ENCODE results near the gene SMC1A.

The SMC1A gene

GRCh38 chrX:53440101-53440500 lies 17.6 kb upstream of the SMC1A start:
- no peaks in the 10 kb centered on the region for H3K79me2 ChIP-seq (ENCODE audit: control insufficient read depth, insufficient read depth, low read length, poor library complexity)
- H4K8ac ChIP-seq (ENCODE audit: low read depth, low read length), result no peak overlapping the region
- H3K14ac ChIP-seq (ENCODE audit: low read length), result no peak overlapping the region
- H4K12ac ChIP-seq (ENCODE audit: low read depth, low read length), result no peak overlapping the region
- peaks cover 1 to 5% of the 10 kb centered on the region in 2 experiments for H3K4me1 ChIP-seq (ENCODE audit: control insufficient read depth in 1 of 2, insufficient read depth in 2 of 2, low read length in 2 of 2)
- no peak overlapping the region for H2BK12ac ChIP-seq (ENCODE audit: low read length)
- H3K79me1 ChIP-seq (ENCODE audit: low read length), result no peaks in the 10 kb centered on the region
- no peak for DNase-seq
- whole genome bisulfite sequencing (ENCODE audit: extremely low coverage, insufficient coverage, insufficient read length), result no CpG with 5 or more reads among the region's 5 CpGs
- no peaks in the 10 kb centered on the region for H3K36me3 ChIP-seq (ENCODE audit: control insufficient read depth in 1 of 2, insufficient read depth in 2 of 2, low read length in 2 of 2)
- H3K9me3 ChIP-seq (ENCODE audit: insufficient read depth, low read depth, low read length), result no peaks in the 10 kb centered on the region
- no peak overlapping the region for H3K23ac ChIP-seq (ENCODE audit: low read length)
- no peak overlapping the region for H3K4ac ChIP-seq (ENCODE audit: low read depth, low read length)
- no peak overlapping the region for H2AFZ ChIP-seq (ENCODE audit: insufficient read depth, low read length, poor library complexity)
- no peak overlapping the region for H3K18ac ChIP-seq (ENCODE audit: low read length)
- H2BK5ac ChIP-seq (ENCODE audit: low read depth, low read length, poor library complexity), result no peak overlapping the region
- H3K4me2 ChIP-seq (ENCODE audit: low read length), result no peak overlapping the region
- no peaks in the 10 kb centered on the region for H3K27me3 ChIP-seq (ENCODE audit: insufficient read depth, low read length)
- no peak overlapping the region for H2BK120ac ChIP-seq (ENCODE audit: insufficient read depth, low read length, poor library complexity)
- no peak overlapping the region for H4K91ac ChIP-seq (ENCODE audit: low read depth, low read length)
- H3K9ac ChIP-seq (ENCODE audit: low read length), result no peak overlapping the region
- no peak overlapping the region for H3K27ac ChIP-seq (ENCODE audit: low read depth, low read length)
- H3K4me3 ChIP-seq (ENCODE audit: low read depth, low read length), result no peak overlapping the region
- no peak overlapping the region for H2AK5ac ChIP-seq (ENCODE audit: low read length)

DNA sequence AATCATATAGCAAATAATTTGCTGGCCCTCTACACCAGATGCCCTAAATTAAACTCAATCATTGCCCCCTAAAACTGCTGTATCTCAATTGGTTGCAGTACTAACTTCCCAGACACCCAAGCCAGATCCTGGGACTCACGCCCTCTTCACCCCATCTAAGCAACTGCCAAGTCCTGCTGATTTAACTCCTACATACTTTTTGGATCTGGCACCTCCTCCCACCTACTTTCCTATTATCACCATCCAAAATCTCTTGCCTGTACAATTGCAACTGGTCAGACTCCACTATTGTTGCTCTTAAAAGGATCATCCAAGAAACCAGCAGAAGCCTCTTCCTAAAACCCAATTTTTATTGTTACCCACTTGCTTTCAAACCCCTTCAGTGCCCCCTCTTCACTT lies 16.4 kb upstream of the SMC1A start:
- H3K14ac ChIP-seq (ENCODE audit: low read length), result no peak overlapping the region
- H2BK5ac ChIP-seq (ENCODE audit: low read depth, low read length, poor library complexity), result no peak overlapping the region
- H2AFZ ChIP-seq (ENCODE audit: insufficient read depth, low read length, poor library complexity), result no peak overlapping the region
- H3K4me1 ChIP-seq (ENCODE audit: control insufficient read depth in 1 of 2, insufficient read depth in 2 of 2, low read length in 2 of 2), result peaks cover 1 to 5% of the 10 kb centered on the region in 2 experiments
- no peak overlapping the region for H3K4ac ChIP-seq (ENCODE audit: low read depth, low read length)
- no peak overlapping the region for H3K4me3 ChIP-seq (ENCODE audit: low read depth, low read length)
- no peaks in the 10 kb centered on the region for H3K79me1 ChIP-seq (ENCODE audit: low read length)
- no peak overlapping the region for H2BK120ac ChIP-seq (ENCODE audit: insufficient read depth, low read length, poor library complexity)
- H2BK12ac ChIP-seq (ENCODE audit: low read length), result no peak overlapping the region
- no peak overlapping the region for H3K23ac ChIP-seq (ENCODE audit: low read length)
- H3K4me2 ChIP-seq (ENCODE audit: low read length), result no peak overlapping the region
- H3K27ac ChIP-seq (ENCODE audit: low read depth, low read length), result no peak overlapping the region
- no peak overlapping the region for H3K18ac ChIP-seq (ENCODE audit: low read length)
- H2AK5ac ChIP-seq (ENCODE audit: low read length), result no peak overlapping the region
- H4K8ac ChIP-seq (ENCODE audit: low read depth, low read length), result no peak overlapping the region
- no peak overlapping the region for H4K91ac ChIP-seq (ENCODE audit: low read depth, low read length)
- peaks cover 3% of the 10 kb centered on the region for H3K79me2 ChIP-seq (ENCODE audit: control insufficient read depth, insufficient read depth, low read length, poor library complexity)
- no peaks in the 10 kb centered on the region for H3K9me3 ChIP-seq (ENCODE audit: insufficient read depth, low read depth, low read length)
- no peaks in the 10 kb centered on the region for H3K36me3 ChIP-seq (ENCODE audit: control insufficient read depth in 1 of 2, insufficient read depth in 2 of 2, low read length in 2 of 2)
- WGBS (ENCODE audit: extremely low coverage, insufficient coverage, insufficient read length), result no CpG with 5 or more reads among the region's 1 CpG
- DNase-seq, result no peak
- no peak overlapping the region for H3K9ac ChIP-seq (ENCODE audit: low read length)
- H3K27me3 ChIP-seq (ENCODE audit: insufficient read depth, low read length), result no peaks in the 10 kb centered on the region
- no peak overlapping the region for H4K12ac ChIP-seq (ENCODE audit: low read depth, low read length)

DNA sequence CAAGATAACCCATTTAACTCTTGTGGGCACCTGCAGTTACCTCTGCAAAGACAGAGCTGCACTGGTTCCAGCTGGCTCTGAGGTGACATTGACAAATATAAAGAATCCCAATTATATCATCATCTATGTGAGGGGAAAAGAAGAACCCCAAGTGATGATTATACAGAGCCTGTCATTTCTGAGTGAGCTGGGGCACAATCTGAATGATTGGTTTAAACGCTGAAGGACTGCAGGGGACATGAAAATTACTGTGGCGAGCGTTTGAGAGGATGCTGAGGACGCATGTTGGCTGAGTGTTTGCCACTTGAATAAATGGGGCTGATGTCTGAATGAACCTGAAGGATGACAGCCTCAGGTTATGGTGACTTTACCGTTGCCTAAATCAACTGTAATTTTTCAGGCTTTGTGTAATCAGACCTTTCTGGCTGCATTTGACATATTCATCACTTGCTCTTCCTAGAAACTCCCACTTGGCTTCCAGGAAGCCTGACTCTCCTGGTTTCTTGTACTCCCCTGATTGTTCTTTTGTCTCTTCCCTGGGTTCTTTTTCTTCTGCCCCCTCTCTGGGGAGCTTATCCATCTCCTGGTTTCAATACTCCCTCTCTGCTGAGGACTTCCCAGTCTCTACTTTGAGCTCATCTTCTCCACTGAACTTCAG lies 15.8 kb upstream of the SMC1A start:
- no peaks in the 10 kb centered on the region for H3K9me3 ChIP-seq (ENCODE audit: insufficient read depth, low read depth, low read length)

GRCh38 chrX:53437206-53437605 lies 14.8 kb upstream of the SMC1A start:
- H3K9me3 ChIP-seq (ENCODE audit: insufficient read depth, low read depth, low read length), result no peaks in the 10 kb centered on the region
- H3K18ac ChIP-seq (ENCODE audit: low read length), result no peak overlapping the region
- H3K4me1 ChIP-seq (ENCODE audit: control insufficient read depth in 1 of 2, insufficient read depth in 2 of 2, low read length in 2 of 2), result peaks cover 6 to 9% of the 10 kb centered on the region in 2 experiments
- peaks cover 4% of the 10 kb centered on the region for H3K79me2 ChIP-seq (ENCODE audit: control insufficient read depth, insufficient read depth, low read length, poor library complexity)
- no peak overlapping the region for H3K9ac ChIP-seq (ENCODE audit: low read length)
- no peak overlapping the region for H3K4ac ChIP-seq (ENCODE audit: low read depth, low read length)
- no peak overlapping the region for H2BK120ac ChIP-seq (ENCODE audit: insufficient read depth, low read length, poor library complexity)
- H3K79me1 ChIP-seq (ENCODE audit: low read length), result no peaks in the 10 kb centered on the region
- no peak overlapping the region for H4K91ac ChIP-seq (ENCODE audit: low read depth, low read length)
- no peak overlapping the region for H3K23ac ChIP-seq (ENCODE audit: low read length)
- no peak overlapping the region for H2AFZ ChIP-seq (ENCODE audit: insufficient read depth, low read length, poor library complexity)
- H3K4me2 ChIP-seq (ENCODE audit: low read length), result no peak overlapping the region
- no CpG with 5 or more reads among the region's 2 CpGs for WGBS (ENCODE audit: extremely low coverage, insufficient coverage, insufficient read length)
- H3K27ac ChIP-seq (ENCODE audit: low read depth, low read length), result no peak overlapping the region
- H2BK5ac ChIP-seq (ENCODE audit: low read depth, low read length, poor library complexity), result no peak overlapping the region
- H2AK5ac ChIP-seq (ENCODE audit: low read length), result no peak overlapping the region
- no peak for DNase-seq
- H3K4me3 ChIP-seq (ENCODE audit: low read depth, low read length), result no peak overlapping the region
- no peak overlapping the region for H3K14ac ChIP-seq (ENCODE audit: low read length)
- H3K27me3 ChIP-seq (ENCODE audit: insufficient read depth, low read length), result no peaks in the 10 kb centered on the region
- no peak overlapping the region for H4K12ac ChIP-seq (ENCODE audit: low read depth, low read length)
- H4K8ac ChIP-seq (ENCODE audit: low read depth, low read length), result no peak overlapping the region
- H3K36me3 ChIP-seq (ENCODE audit: control insufficient read depth in 1 of 2, insufficient read depth in 2 of 2, low read length in 2 of 2), result peaks cover 0 to under 1% of the 10 kb centered on the region in 2 experiments
- H2BK12ac ChIP-seq (ENCODE audit: low read length), result no peak overlapping the region

More for the DNA sequence above, 15.8 kb upstream of the SMC1A start:
- no peak overlapping the region for H3K4ac ChIP-seq (ENCODE audit: low read depth, low read length)
- H3K4me2 ChIP-seq (ENCODE audit: low read length), result no peak overlapping the region
- H2BK12ac ChIP-seq (ENCODE audit: low read length), result no peak overlapping the region
- no peak overlapping the region for H3K23ac ChIP-seq (ENCODE audit: low read length)
- no peak overlapping the region for H2AFZ ChIP-seq (ENCODE audit: insufficient read depth, low read length, poor library complexity)
- no CpG with 5 or more reads among the region's 5 CpGs for WGBS (ENCODE audit: extremely low coverage, insufficient coverage, insufficient read length)
- H3K4me3 ChIP-seq (ENCODE audit: low read depth, low read length), result no peak overlapping the region
- no peak overlapping the region for H2BK120ac ChIP-seq (ENCODE audit: insufficient read depth, low read length, poor library complexity)
- H3K18ac ChIP-seq (ENCODE audit: low read length), result no peak overlapping the region
- H4K91ac ChIP-seq (ENCODE audit: low read depth, low read length), result no peak overlapping the region
- no peaks in the 10 kb centered on the region for H3K27me3 ChIP-seq (ENCODE audit: insufficient read depth, low read length)
- DNase-seq, result no peak
- no peak overlapping the region for H2AK5ac ChIP-seq (ENCODE audit: low read length)
- no peaks in the 10 kb centered on the region for H3K79me1 ChIP-seq (ENCODE audit: low read length)
- H3K4me1 ChIP-seq (ENCODE audit: control insufficient read depth in 1 of 2, insufficient read depth in 2 of 2, low read length in 2 of 2), result peaks cover 6 to 8% of the 10 kb centered on the region in 2 experiments
- no peaks in the 10 kb centered on the region for H3K36me3 ChIP-seq (ENCODE audit: control insufficient read depth in 1 of 2, insufficient read depth in 2 of 2, low read length in 2 of 2)
- no peak overlapping the region for H4K12ac ChIP-seq (ENCODE audit: low read depth, low read length)
- no peak overlapping the region for H3K9ac ChIP-seq (ENCODE audit: low read length)
- peaks cover 4% of the 10 kb centered on the region for H3K79me2 ChIP-seq (ENCODE audit: control insufficient read depth, insufficient read depth, low read length, poor library complexity)
- no peak overlapping the region for H3K14ac ChIP-seq (ENCODE audit: low read length)
- no peak overlapping the region for H3K27ac ChIP-seq (ENCODE audit: low read depth, low read length)
- H4K8ac ChIP-seq (ENCODE audit: low read depth, low read length), result no peak overlapping the region
- no peak overlapping the region for H2BK5ac ChIP-seq (ENCODE audit: low read depth, low read length, poor library complexity)
